Measurements from ENCODE around the gene STX2.

- TF ChIP-seq CTCF (IDR thresholded peaks at IDR 0.05): no peak
- TF ChIP-seq POLR2A (IDR thresholded peaks at IDR 0.05): no peak
Measured at GRCh38 chr12:130858084-130858483, 19.0 kb upstream of the STX2 start.
